Activated T-helper 1 cell treated with Interleukin-2 at 50 U/mL for 16 hours (primary cell): ENCODE data around the gene KLF1.
"Not testable (repeated sequence)": the region's sequence is repeated elsewhere in the genome, so short reads cannot be mapped to it uniquely, and the experiment has no call there.

Source experiments
- DNase-seq: peaks from one replicate; pipeline ENCODE4 v3.0.0-alpha.2; 2020; ENCODE audit warnings: low read depth

KLF1 gene

GRCh38 chr19:12886969-12887747, at the start of gene KLF1:
KLF1 (minus strand) TSS chr19:12887201; CDS start chr19:12887140, 61 bp downstream.
- DNase-seq, result no peak

- no peak for DNase-seq
Measured at GRCh38 chr19:12936582-12936981, 49.6 kb upstream of the KLF1 start.

- DNase-seq, result no peak
Measured at GRCh38 chr19:12935071-12935470, 48.1 kb upstream of the KLF1 start.

GRCh38 chr19:12933287-12934072, 46.5 kb upstream of the KLF1 start, which contains the start of gene FARSA:
FARSA (minus strand) TSS chr19:12933711; CDS start chr19:12933696, 15 bp downstream.
- peak; percentile 76 for DNase-seq

GRCh38 chr19:12932392-12933286, 45.6 kb upstream of the KLF1 start:
- no peak for DNase-seq

GRCh38 chr19:12930002-12930645, 43.1 kb upstream of the KLF1 start:
- no peak for DNase-seq

GRCh38 chr19:12924621-12925310, 37.8 kb upstream of the KLF1 start:
- DNase-seq, result no peak

GRCh38 chr19:12922959-12923358, 36.0 kb upstream of the KLF1 start:
- no peak for DNase-seq

GRCh38 chr19:12921047-12921446, 34.0 kb upstream of the KLF1 start:
- no peak for DNase-seq

GRCh38 chr19:12918253-12918652, 31.3 kb upstream of the KLF1 start:
- DNase-seq, result no peak

GRCh38 chr19:12915860-12916259, 28.9 kb upstream of the KLF1 start:
- not testable (repeated sequence) for DNase-seq

GRCh38 chr19:12913851-12914690, 27.1 kb upstream of the KLF1 start:
- DNase-seq, result peak; percentile 22

GRCh38 chr19:12913011-12913561, 26.1 kb upstream of the KLF1 start:
- DNase-seq, result no peak

GRCh38 chr19:12912571-12912970, 25.6 kb upstream of the KLF1 start:
- DNase-seq, result no peak

GRCh38 chr19:12907166-12907565, 20.2 kb upstream of the KLF1 start:
- no peak for DNase-seq

- DNase-seq, result no peak
Measured at GRCh38 chr19:12899891-12900518, 13.0 kb upstream of the KLF1 start.

- no peak for DNase-seq
Measured at GRCh38 chr19:12896460-12896859, 9.5 kb upstream of the KLF1 start.

GRCh38 chr19:12893582-12893981, 6.6 kb upstream of the KLF1 start:
- DNase-seq, result no peak

GRCh38 chr19:12891553-12892021, 4.6 kb upstream of the KLF1 start:
- no peak for DNase-seq
